B cell (primary cell): ENCODE data around the gene PPP1R26.

Source experiments
- EZH2 ChIP-seq: IDR thresholded peaks from 2 replicates; pipeline ENCODE4 v1.6.1; 2012; ENCODE audit warnings: borderline replicate concordance, low read depth, mild to moderate bottlenecking, moderate library complexity, low read length; ENCODE audit not compliant: insufficient read depth, poor library complexity, severe bottlenecking
- TF ChIP-seq, protein P1 (sequence below): fragments of 200-600 bp; IDR thresholded peaks from one replicate; pipeline ENCODE4 v1.8.0; 2022; ENCODE audit warnings: antibody characterized with exemption, mild to moderate bottlenecking

- no peak for TF ChIP-seq EZH2
- TF ChIP-seq, protein P1, sequence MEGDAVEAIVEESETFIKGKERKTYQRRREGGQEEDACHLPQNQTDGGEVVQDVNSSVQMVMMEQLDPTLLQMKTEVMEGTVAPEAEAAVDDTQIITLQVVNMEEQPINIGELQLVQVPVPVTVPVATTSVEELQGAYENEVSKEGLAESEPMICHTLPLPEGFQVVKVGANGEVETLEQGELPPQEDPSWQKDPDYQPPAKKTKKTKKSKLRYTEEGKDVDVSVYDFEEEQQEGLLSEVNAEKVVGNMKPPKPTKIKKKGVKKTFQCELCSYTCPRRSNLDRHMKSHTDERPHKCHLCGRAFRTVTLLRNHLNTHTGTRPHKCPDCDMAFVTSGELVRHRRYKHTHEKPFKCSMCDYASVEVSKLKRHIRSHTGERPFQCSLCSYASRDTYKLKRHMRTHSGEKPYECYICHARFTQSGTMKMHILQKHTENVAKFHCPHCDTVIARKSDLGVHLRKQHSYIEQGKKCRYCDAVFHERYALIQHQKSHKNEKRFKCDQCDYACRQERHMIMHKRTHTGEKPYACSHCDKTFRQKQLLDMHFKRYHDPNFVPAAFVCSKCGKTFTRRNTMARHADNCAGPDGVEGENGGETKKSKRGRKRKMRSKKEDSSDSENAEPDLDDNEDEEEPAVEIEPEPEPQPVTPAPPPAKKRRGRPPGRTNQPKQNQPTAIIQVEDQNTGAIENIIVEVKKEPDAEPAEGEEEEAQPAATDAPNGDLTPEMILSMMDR, result no peak
Measured at GRCh38 chr9:135498381-135499126, 19.0 kb downstream of the PPP1R26 start.
